KMS-11 (cell line): ENCODE data around the gene WDR86.

Experiments
- H2AFZ ChIP-seq: fragments of 200-600 bp; sonication (generic); 2 replicates; pipeline ENCODE4 v1.6.1; 2016; ENCODE audit warnings: antibody characterized with exemption, mixed run types, low read depth
- H3K27ac ChIP-seq: fragments of 200-600 bp; sonication (generic); 2 replicates; pipeline ENCODE4 v1.6.1; 2016; ENCODE audit warnings: mild to moderate bottlenecking, mixed run types
- H3K27me3 ChIP-seq: fragments of 200-600 bp; sonication (generic); 2 replicates; pipeline ENCODE4 v1.6.1; 2017; ENCODE audit warnings: mild to moderate bottlenecking, low read depth, mixed run types, moderate library complexity; ENCODE audit not compliant: insufficient read depth
- H3K36me3 ChIP-seq: fragments of 200-600 bp; sonication (generic); 2 replicates; pipeline ENCODE4 v1.6.1; 2017; ENCODE audit warnings: mild to moderate bottlenecking, mixed run types; ENCODE audit not compliant: insufficient read depth
- H3K4me1 ChIP-seq: fragments of 200-600 bp; sonication (generic); 2 replicates; pipeline ENCODE4 v1.6.1; 2016; ENCODE audit warnings: mild to moderate bottlenecking, low read depth, mixed run types; ENCODE audit not compliant: poor library complexity, severe bottlenecking
- H3K4me2 ChIP-seq: fragments of 200-600 bp; sonication (generic); 2 replicates; pipeline ENCODE4 v1.7.0; 2016; ENCODE audit warnings: mild to moderate bottlenecking, mixed run types
- H3K4me3 ChIP-seq: fragments of 200-600 bp; sonication (generic); IDR thresholded peaks from 2 replicates; pipeline ENCODE4 v1.6.1; 2017; ENCODE audit warnings: low read depth, low read length, mixed read lengths; ENCODE audit not compliant: insufficient read depth
- H3K79me2 ChIP-seq: fragments of 200-600 bp; sonication (generic); 2 replicates; pipeline ENCODE4 v1.6.1; 2016; ENCODE audit warnings: low read depth, mixed run types; ENCODE audit not compliant: insufficient read depth
- H3K9ac ChIP-seq: fragments of 200-600 bp; sonication (generic); 2 replicates; pipeline ENCODE4 v1.6.1; 2016; ENCODE audit warnings: mild to moderate bottlenecking, mixed run types
- H4K20me1 ChIP-seq: fragments of 200-600 bp; sonication (generic); 2 replicates; pipeline ENCODE4 v1.6.1; 2016; ENCODE audit warnings: mild to moderate bottlenecking, mixed run types; ENCODE audit not compliant: insufficient read depth
- TF ChIP-seq, protein P1 (sequence below): fragments of 200-600 bp; sonication (generic); conservative IDR thresholded peaks from 2 replicates; pipeline ENCODE4 v1.6.1; 2017; ENCODE audit warnings: low read depth, mild to moderate bottlenecking, antibody characterized with exemption, low read length, moderate library complexity, mixed read lengths

The WDR86 gene

DNA sequence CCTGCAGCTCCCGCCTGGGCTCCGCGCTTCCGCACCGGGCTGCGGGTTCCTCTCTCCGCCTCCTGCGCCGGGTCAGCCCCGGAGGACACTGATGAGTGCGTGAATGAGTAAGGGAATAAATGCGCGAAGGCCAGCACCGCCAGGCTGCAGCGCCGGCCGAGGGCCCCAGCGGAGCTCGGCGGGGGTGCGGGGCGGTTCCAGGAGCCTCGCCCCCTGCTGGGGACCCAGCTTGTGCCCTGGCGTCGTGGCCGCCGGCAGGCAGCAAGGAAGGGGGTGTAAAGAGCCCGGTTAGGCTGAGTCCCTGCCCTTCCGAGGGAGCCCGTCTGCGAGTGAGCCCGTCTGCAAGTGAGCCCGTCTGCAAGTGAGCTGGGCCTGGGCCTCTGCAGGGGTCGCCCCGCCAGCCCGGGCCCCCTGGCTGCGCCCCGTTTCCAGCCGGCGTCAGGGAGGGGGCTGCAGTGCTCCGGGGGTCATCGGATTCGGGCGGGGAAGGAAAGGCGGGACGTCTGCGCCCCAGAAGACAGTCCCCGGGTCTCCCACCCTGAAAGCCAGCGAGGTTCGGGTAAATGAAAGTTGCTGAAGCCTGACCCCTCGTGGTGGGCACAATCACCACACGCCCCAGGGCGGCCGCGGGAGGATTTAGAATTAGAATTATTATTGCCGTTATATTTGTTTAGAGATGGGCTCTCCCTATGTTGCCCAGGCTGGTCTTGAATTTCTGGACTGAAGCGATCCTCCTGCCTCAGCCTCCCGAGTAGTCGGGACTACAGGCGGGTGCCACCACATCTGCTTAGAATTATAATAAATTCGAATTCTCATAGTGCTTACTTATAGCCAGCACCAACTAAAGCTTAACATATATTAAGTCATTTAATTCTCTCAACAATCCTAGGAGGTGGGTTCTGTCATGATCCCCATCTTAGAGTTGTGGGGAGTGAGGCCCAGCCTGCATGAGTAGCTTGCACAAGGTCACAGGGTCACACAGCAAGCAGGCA, 38.7 kb upstream of the WDR86 start:
- Histone ChIP-seq H3K79me2 (no peaks in the 10 kb centered on the region), H3K4me2 (no peak overlapping the region), H3K27me3 (no peaks in the 10 kb centered on the region), H3K27ac (no peak overlapping the region), H2AFZ (no peak overlapping the region), H3K4me1 (no peaks in the 10 kb centered on the region), H3K4me3 (no peak overlapping the region), H3K36me3 (no peaks in the 10 kb centered on the region), H3K9ac (no peak overlapping the region), H4K20me1 (no peaks in the 10 kb centered on the region)
- TF ChIP-seq, protein P1, sequence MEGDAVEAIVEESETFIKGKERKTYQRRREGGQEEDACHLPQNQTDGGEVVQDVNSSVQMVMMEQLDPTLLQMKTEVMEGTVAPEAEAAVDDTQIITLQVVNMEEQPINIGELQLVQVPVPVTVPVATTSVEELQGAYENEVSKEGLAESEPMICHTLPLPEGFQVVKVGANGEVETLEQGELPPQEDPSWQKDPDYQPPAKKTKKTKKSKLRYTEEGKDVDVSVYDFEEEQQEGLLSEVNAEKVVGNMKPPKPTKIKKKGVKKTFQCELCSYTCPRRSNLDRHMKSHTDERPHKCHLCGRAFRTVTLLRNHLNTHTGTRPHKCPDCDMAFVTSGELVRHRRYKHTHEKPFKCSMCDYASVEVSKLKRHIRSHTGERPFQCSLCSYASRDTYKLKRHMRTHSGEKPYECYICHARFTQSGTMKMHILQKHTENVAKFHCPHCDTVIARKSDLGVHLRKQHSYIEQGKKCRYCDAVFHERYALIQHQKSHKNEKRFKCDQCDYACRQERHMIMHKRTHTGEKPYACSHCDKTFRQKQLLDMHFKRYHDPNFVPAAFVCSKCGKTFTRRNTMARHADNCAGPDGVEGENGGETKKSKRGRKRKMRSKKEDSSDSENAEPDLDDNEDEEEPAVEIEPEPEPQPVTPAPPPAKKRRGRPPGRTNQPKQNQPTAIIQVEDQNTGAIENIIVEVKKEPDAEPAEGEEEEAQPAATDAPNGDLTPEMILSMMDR, result peak; percentile 29; the same call in 1 of the 2 replicates

DNA sequence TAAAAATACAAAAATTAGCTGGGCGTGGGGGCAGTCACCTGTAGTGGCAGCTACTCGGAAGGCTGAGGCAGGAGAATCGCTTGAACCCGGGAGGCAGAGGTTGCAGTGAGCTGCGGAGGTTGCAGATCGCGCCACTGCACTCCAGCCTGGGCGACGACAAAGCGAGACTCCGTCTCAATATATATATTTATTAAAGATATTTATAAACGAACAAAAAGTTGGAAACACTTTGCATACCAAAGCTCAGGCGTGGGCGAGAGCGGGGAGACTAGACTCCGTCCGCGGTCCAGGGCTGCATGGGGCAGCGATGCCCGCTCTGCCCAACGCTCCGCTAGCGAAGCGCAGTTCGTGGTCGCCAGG, 38.0 kb upstream of the WDR86 start:
- Histone ChIP-seq H3K79me2 (no peaks in the 10 kb centered on the region), H2AFZ (no peak overlapping the region), H3K4me3 (no peak overlapping the region), H4K20me1 (no peaks in the 10 kb centered on the region), H3K27ac (no peak overlapping the region), H3K4me2 (no peak overlapping the region), H3K27me3 (no peaks in the 10 kb centered on the region), H3K4me1 (no peaks in the 10 kb centered on the region), H3K9ac (no peak overlapping the region), H3K36me3 (no peaks in the 10 kb centered on the region)
- TF ChIP-seq, protein P1, result no peak

DNA sequence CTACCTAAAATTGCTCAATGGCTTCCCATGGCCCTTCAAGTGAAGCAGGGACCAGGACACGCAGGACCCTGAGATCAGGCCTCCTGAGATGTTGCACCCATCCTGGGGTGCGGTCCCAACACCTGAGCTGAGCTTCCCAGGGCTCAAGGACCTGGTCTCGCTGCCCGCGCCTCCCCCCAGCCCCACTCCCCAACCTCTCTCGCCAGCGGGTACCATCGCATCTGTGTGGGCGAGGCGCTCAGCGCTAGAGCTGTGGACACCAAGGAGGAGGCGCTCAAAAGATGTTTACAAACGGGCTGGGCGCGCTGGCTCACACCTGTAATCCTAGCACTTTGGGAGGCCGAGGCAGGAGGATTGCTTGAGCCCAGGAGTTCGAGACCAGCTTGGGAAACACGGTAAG, 37.5 kb upstream of the WDR86 start:
- TF ChIP-seq, protein P1, result no peak
- Histone ChIP-seq H3K4me2 (no peak overlapping the region), H3K9ac (no peak overlapping the region), H3K4me3 (no peak overlapping the region), H4K20me1 (no peaks in the 10 kb centered on the region), H3K4me1 (no peaks in the 10 kb centered on the region), H2AFZ (no peak overlapping the region), H3K27me3 (no peaks in the 10 kb centered on the region), H3K36me3 (no peaks in the 10 kb centered on the region), H3K79me2 (no peaks in the 10 kb centered on the region), H3K27ac (no peak overlapping the region)

DNA sequence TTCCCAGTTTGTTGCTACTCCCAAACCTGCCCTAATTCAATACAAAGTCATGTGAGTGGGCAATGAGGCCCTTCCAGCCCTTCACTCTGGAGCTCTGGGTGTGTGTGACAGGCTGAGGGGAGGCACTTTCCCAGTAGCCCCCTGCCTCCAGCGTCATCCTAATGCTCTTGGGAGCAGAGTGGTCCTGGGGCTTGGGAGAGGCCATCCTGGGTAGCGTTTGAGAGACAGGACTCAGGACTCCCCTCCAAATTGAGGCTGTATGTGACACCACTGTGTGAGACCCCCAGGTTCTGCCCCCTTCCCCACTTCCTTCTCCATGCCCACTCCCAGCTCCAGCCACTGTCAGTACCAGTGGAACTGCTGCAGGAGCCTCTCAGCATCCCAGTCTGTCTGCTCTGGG, 36.6 kb upstream of the WDR86 start:
- no peaks in the 10 kb centered on the region for H3K36me3 ChIP-seq
- no peak overlapping the region for H3K9ac ChIP-seq
- no peaks in the 10 kb centered on the region for H3K4me1 ChIP-seq
- H3K27ac ChIP-seq, result no peak overlapping the region
- H4K20me1 ChIP-seq, result no peaks in the 10 kb centered on the region
- H2AFZ ChIP-seq, result no peak overlapping the region
- no peaks in the 10 kb centered on the region for H3K79me2 ChIP-seq
- H3K4me2 ChIP-seq, result no peak overlapping the region
- H3K27me3 ChIP-seq, result no peaks in the 10 kb centered on the region
- TF ChIP-seq, protein P1, result no peak
- no peak overlapping the region for H3K4me3 ChIP-seq
